Measurements from ENCODE around the gene SCARF2.

SCARF2 gene

DNA sequence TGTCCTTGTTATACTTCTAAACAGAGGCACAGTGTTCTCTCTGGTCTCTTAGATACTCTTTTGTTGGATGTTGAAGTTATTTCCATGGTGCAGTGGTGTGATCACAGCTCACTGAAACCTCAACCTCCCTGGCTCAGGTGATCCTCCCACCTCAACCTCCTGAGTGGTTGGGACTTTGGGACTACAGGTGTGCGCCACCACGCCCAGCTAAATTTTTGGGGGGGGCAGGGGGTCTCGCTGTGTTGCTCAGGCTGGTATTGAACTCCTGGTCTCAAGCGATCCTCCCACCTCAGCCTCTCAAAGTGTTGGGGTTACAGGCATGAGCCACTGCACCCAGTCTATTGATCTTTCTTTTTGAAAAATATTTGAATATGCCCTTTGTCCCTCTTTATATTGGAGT lies 28.7 kb downstream of the SCARF2 start:
- Histone ChIP-seq H3K36me3 (ENCODE audit: insufficient read depth, low read length) (no peaks in the 10 kb centered on the region), H3K9me3 (ENCODE audit: control insufficient read depth, insufficient read depth, low read length) (no peaks in the 10 kb centered on the region), H3K9ac (ENCODE audit: low read depth, low read length) (no peak overlapping the region), H3K4me1 (ENCODE audit: insufficient read depth, low read length) (no peaks in the 10 kb centered on the region; the same call in 1 of the 2 replicates)

- H3K4me1 ChIP-seq (ENCODE audit: insufficient read depth, low read length) = no peaks in the 10 kb centered on the region; the same call in 1 of the 2 replicates
- no peaks in the 10 kb centered on the region for H3K9me3 ChIP-seq (ENCODE audit: control insufficient read depth, insufficient read depth, low read length)
- H3K9ac ChIP-seq (ENCODE audit: low read depth, low read length) = no peak overlapping the region
- H3K36me3 ChIP-seq (ENCODE audit: insufficient read depth, low read length) = no peaks in the 10 kb centered on the region
Measured at GRCh38 chr22:20407829-20408228, 29.8 kb downstream of the SCARF2 start.

DNA sequence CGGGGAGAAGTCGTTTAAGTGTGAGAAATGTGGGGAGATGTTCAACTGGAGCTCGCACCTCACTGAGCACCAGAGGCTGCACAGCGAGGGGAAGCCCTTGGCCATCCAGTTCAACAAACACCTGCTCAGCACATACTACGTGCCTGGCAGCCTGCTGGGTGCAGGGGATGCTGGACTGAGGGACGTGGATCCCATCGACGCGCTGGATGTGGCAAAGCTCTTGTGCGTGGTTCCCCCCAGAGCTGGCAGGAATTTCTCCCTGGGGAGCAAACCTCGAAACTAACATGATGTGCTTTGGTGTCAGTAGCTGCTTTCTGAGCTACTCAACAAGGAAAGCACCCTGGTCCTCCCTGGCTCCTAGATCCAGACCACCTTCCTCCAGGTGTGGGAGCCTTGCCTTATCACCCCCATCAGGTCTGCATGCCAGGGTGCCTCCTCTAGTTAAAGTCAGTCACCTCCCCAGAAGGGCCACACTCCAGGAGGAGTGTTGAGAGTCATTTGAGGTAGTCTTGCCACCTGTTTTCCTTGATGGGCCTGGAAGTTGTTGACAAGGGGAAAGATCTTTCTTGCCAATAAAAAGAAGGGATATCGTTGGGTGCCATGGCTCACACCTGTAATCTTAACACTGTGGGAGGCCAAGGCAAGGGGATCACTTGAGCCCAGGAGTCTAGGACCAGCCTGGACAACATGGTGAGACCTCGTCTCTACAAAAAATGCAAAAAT lies 30.8 kb downstream of the SCARF2 start:
- no peaks in the 10 kb centered on the region for H3K4me1 ChIP-seq (ENCODE audit: insufficient read depth, low read length)
- no peak overlapping the region for H3K9ac ChIP-seq (ENCODE audit: low read depth, low read length)
- no peaks in the 10 kb centered on the region for H3K36me3 ChIP-seq (ENCODE audit: insufficient read depth, low read length)
- no peaks in the 10 kb centered on the region for H3K9me3 ChIP-seq (ENCODE audit: control insufficient read depth, insufficient read depth, low read length)

DNA sequence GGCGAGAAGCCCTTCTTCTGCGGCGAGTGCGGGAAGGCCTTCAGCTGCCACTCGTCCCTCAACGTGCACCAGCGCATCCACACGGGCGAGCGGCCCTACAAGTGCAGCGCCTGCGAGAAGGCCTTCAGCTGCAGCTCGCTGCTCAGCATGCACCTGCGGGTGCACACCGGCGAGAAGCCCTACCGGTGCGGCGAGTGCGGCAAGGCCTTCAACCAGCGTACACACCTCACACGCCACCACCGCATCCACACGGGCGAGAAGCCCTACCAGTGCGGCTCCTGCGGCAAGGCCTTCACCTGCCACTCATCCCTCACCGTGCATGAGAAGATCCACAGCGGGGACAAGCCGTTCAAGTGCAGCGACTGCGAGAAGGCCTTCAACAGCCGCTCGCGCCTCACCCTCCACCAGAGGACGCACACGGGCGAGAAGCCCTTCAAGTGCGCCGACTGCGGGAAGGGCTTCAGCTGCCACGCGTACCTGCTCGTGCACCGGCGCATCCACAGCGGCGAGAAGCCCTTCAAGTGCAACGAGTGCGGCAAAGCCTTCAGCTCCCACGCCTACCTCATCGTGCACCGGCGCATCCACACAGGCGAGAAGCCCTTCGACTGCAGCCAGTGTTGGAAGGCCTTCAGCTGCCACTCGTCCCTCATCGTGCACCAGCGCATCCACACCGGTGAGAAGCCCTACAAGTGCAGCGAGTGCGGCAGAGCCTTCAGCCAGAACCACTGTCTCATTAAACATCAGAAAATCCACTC lies 31.5 kb downstream of the SCARF2 start:
- H3K36me3 ChIP-seq (ENCODE audit: insufficient read depth, low read length) = no peaks in the 10 kb centered on the region
- H3K9ac ChIP-seq (ENCODE audit: low read depth, low read length) = no peak overlapping the region
- no peaks in the 10 kb centered on the region for H3K4me1 ChIP-seq (ENCODE audit: insufficient read depth, low read length)
- no peaks in the 10 kb centered on the region for H3K9me3 ChIP-seq (ENCODE audit: control insufficient read depth, insufficient read depth, low read length)

DNA sequence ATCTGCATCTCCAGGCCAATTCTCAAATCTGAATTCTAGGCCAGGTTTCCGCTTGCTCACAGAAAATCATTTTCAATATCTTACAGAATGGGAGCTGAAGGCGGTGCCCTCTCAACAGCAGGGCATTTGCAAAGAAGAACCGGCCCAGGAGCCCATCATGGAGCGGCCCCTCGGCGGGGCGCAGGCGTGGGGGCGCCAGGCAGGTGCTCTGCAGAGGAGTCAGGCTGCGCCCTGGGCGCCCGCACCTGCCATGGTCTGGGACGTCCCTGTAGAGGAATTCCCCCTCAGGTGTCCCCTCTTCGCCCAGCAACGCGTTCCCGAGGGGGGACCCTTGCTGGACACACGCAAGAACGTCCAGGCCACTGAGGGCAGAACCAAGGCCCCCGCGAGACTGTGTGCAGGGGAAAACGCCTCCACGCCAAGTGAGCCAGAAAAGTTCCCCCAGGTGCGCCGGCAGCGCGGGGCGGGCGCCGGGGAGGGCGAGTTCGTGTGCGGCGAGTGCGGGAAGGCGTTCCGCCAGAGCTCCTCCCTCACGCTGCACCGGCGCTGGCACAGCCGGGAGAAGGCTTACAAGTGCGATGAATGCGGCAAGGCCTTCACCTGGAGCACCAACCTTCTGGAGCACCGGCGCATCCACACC lies 32.2 kb downstream of the SCARF2 start:
- H3K36me3 ChIP-seq (ENCODE audit: insufficient read depth, low read length) = no peaks in the 10 kb centered on the region
- H3K9ac ChIP-seq (ENCODE audit: low read depth, low read length) = no peak overlapping the region
- no peaks in the 10 kb centered on the region for H3K9me3 ChIP-seq (ENCODE audit: control insufficient read depth, insufficient read depth, low read length)
- no peaks in the 10 kb centered on the region for H3K4me1 ChIP-seq (ENCODE audit: insufficient read depth, low read length)

- Histone ChIP-seq H3K4me1 (ENCODE audit: insufficient read depth, low read length) (no peaks in the 10 kb centered on the region), H3K9me3 (ENCODE audit: control insufficient read depth, insufficient read depth, low read length) (no peaks in the 10 kb centered on the region), H3K36me3 (ENCODE audit: insufficient read depth, low read length) (no peaks in the 10 kb centered on the region), H3K9ac (ENCODE audit: low read depth, low read length) (no peak overlapping the region)
Measured at GRCh38 chr22:20404881-20405280, 32.7 kb downstream of the SCARF2 start.

DNA sequence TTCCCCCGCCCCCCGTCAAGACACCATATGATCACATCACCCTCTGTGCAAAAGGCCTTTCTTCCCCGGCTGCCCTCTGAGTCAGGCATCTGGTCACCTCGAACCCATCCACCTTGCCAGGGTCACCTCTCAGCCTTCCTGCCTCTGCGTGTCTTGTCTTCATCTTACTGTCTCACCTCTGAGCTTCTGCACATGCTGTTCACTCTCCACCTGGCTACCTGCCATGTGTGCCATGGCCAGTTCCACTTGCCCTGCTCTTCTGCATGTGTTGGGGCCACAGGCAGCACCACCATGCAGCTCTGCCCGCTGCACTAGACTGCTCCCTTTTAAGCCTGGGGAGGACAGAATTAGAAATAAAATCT lies 33.9 kb downstream of the SCARF2 start:
- no peaks in the 10 kb centered on the region for H3K4me1 ChIP-seq (ENCODE audit: insufficient read depth, low read length)
- H3K9ac ChIP-seq (ENCODE audit: low read depth, low read length) = no peak overlapping the region
- H3K36me3 ChIP-seq (ENCODE audit: insufficient read depth, low read length) = no peaks in the 10 kb centered on the region
- H3K9me3 ChIP-seq (ENCODE audit: control insufficient read depth, insufficient read depth, low read length) = no peaks in the 10 kb centered on the region

- Histone ChIP-seq H3K9me3 (ENCODE audit: control insufficient read depth, insufficient read depth, low read length) (no peaks in the 10 kb centered on the region), H3K4me1 (ENCODE audit: insufficient read depth, low read length) (no peaks in the 10 kb centered on the region), H3K9ac (ENCODE audit: low read depth, low read length) (no peak overlapping the region), H3K36me3 (ENCODE audit: insufficient read depth, low read length) (no peaks in the 10 kb centered on the region)
Measured at GRCh38 chr22:20402960-20403778, 34.5 kb downstream of the SCARF2 start.

DNA sequence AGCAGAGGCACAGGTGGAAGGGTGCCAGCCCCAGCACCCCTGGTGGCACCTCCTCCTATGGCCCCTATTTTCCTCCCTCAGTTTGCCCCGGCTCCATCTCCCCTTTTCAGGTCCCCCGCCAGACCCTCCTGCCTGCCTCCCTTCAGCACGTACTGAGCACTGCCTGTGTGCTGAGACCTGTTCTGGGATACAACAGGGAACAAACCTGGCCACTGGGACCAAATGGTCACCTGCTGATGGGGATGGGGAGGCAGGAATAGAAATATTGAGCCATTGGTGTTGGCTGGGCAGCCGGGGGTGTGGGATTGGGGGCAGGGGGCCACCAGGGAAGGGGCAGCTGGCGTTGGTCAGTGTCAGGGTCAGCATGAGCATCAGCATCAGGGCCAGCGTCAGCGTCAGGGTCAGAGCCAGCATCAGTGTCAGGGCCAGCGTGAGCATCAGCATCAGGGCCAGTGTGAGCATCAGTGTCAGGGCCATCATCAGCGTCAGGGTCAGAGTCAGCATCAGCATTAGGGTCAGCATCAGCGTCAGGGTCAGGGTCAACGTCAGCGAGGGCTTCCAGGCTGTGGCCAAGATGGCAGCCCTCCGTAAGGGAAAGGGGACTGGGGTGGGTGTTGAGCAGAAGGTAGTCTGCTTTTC lies 36.1 kb downstream of the SCARF2 start:
- Histone ChIP-seq H3K9me3 (ENCODE audit: control insufficient read depth, insufficient read depth, low read length) (no peaks in the 10 kb centered on the region), H3K36me3 (ENCODE audit: insufficient read depth, low read length) (no peaks in the 10 kb centered on the region)

DNA sequence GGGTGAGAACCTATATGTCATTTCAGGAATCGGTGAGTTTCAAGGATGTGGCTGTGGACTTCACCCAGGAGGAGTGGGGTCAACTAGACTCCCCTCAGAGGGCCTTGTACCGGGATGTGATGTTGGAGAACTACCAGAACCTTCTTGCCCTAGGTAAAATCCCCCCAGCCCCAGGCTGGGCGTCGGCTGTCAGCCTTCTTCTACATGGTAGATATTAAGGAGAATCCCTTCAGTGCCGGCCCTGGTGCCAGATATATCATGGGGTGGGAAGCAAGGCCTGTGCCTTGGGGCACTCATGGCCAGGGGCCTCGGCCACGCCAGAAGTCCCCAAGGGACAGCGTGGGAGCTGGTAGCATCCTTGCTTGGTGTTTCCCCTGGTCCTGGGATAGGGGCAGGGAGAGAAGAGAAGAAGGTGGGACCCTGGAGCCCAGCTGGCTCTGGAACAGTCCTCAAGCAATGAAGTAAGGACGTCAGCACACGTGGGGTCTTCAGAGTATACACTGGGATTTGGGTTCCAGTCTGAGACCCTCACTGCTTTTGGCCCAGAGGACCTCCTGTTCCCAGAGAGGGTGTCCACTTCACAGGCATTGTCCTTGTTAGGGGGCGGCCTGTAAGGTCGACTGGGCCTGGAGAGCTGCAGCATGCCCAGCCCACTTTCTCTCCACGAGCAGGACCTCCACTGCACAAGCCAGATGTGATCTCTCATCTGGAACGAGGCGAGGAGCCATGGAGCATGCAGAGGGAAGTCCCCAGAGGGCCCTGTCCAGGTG lies 36.8 kb downstream of the SCARF2 start:
- H3K4me1 ChIP-seq (ENCODE audit: insufficient read depth, low read length) = 0 out of 2 replicates have a peak, but pooled peaks cover under 1% of the 10 kb centered on the region
- H3K9me3 ChIP-seq (ENCODE audit: control insufficient read depth, insufficient read depth, low read length) = no peaks in the 10 kb centered on the region
- H3K9ac ChIP-seq (ENCODE audit: low read depth, low read length) = no peak overlapping the region
- H3K36me3 ChIP-seq (ENCODE audit: insufficient read depth, low read length) = no peaks in the 10 kb centered on the region

More for the DNA sequence above, 36.1 kb downstream of the SCARF2 start:
- no peak overlapping the region for H3K9ac ChIP-seq (ENCODE audit: low read depth, low read length)
- no peaks in the 10 kb centered on the region for H3K4me1 ChIP-seq (ENCODE audit: insufficient read depth, low read length)

- Histone ChIP-seq H3K9ac (ENCODE audit: low read depth, low read length) (no peak overlapping the region), H3K9me3 (ENCODE audit: control insufficient read depth, insufficient read depth, low read length) (no peaks in the 10 kb centered on the region), H3K36me3 (ENCODE audit: insufficient read depth, low read length) (no peaks in the 10 kb centered on the region)
Measured at GRCh38 chr22:20399866-20400605, 37.6 kb downstream of the SCARF2 start.

DNA sequence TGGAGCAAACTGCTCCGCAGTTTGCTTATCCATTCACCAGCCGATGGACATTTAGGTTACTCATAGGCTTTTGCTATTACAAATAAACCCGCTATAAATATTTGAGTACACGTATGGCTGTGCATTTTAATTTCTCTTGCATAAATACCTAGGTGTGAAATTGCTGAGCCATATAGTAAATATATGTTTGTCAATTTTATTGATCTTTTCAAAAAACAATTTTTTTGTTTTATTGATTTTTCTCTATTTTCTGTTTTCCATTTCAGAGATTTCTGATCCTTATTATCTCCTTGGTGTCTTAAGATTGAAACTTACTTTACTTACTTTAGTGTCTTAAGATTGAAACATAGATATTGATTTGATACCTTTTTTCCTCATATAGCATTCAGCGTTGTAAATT lies 39.2 kb downstream of the SCARF2 start:
- Histone ChIP-seq H3K9ac (ENCODE audit: low read depth, low read length) (no peak overlapping the region), H3K4me1 (ENCODE audit: insufficient read depth, low read length) (peaks cover 9% of the 10 kb centered on the region; the same call in 1 of the 2 replicates), H3K9me3 (ENCODE audit: control insufficient read depth, insufficient read depth, low read length) (no peaks in the 10 kb centered on the region), H3K36me3 (ENCODE audit: insufficient read depth, low read length) (no peaks in the 10 kb centered on the region)

More at GRCh38 chr22:20399866-20400605, 37.6 kb downstream of the SCARF2 start:
- peaks cover 8% of the 10 kb centered on the region; the same call in 1 of the 2 replicates for H3K4me1 ChIP-seq (ENCODE audit: insufficient read depth, low read length)

DNA sequence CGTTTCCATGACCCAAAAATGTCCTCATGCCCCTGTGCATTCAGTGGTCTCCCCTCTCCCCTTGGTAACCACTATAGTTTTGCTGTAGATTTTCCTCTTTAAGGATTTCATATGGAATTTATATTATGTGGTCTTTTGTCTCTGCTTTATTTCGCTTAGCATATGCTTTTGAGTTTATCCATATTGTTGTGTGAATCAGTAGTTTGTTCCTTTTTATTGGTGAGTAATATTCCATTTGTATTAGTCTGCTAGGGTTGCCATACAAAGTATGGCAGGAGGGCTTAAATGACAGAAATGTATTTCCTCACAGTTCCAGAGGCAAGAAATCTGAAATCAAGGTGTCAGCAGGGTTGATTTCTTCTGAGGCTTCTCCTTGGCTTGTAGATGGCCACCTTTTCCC lies 40.1 kb downstream of the SCARF2 start:
- peaks cover 9% of the 10 kb centered on the region; the same call in 1 of the 2 replicates for H3K4me1 ChIP-seq (ENCODE audit: insufficient read depth, low read length)
- no peaks in the 10 kb centered on the region for H3K36me3 ChIP-seq (ENCODE audit: insufficient read depth, low read length)
- H3K9ac ChIP-seq (ENCODE audit: low read depth, low read length) = no peak overlapping the region
- no peaks in the 10 kb centered on the region for H3K9me3 ChIP-seq (ENCODE audit: control insufficient read depth, insufficient read depth, low read length)

Measured in ES-I3 (cell line).